D721Med (cell line): ENCODE measurements around the gene CYP4F8.
"Not testable (repeated sequence)": the region's sequence is repeated elsewhere in the genome, so short reads cannot be mapped to it uniquely, and the experiment has no call there.

Source experiments
- DNase-seq: peaks from one replicate; pipeline ENCODE4 v3.0.0; 2011; ENCODE audit warnings: low spot score; ENCODE audit not compliant: insufficient read length
- FAIRE-seq: peaks from 2 replicates; lab custom pipeline; 2011; peaks lifted over from hg19 to GRCh38; lab: Jason Lieb, UNC
- TF ChIP-seq, protein P1 (sequence below): IDR thresholded peaks from 2 replicates; pipeline ENCODE4 v1.5.1; 2012; ENCODE audit warnings: mild to moderate bottlenecking, control low read depth; ENCODE audit not compliant: insufficient read depth; ENCODE audit errors: missing control alignments

CYP4F8 gene

GRCh38 chr19:15672580-15673175 lies 57.7 kb downstream of the CYP4F8 start, which contains the start of gene CYP4F12:
Gene CYP4F12 (plus strand): TSS chr19:15673087. CDS start chr19:15673530, 443 bp downstream.
- no peak for FAIRE-seq
- TF ChIP-seq, protein P1, sequence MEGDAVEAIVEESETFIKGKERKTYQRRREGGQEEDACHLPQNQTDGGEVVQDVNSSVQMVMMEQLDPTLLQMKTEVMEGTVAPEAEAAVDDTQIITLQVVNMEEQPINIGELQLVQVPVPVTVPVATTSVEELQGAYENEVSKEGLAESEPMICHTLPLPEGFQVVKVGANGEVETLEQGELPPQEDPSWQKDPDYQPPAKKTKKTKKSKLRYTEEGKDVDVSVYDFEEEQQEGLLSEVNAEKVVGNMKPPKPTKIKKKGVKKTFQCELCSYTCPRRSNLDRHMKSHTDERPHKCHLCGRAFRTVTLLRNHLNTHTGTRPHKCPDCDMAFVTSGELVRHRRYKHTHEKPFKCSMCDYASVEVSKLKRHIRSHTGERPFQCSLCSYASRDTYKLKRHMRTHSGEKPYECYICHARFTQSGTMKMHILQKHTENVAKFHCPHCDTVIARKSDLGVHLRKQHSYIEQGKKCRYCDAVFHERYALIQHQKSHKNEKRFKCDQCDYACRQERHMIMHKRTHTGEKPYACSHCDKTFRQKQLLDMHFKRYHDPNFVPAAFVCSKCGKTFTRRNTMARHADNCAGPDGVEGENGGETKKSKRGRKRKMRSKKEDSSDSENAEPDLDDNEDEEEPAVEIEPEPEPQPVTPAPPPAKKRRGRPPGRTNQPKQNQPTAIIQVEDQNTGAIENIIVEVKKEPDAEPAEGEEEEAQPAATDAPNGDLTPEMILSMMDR: no peak
- no peak for DNase-seq

GRCh38 chr19:15673176-15673654 lies 58.2 kb downstream of the CYP4F8 start:
- DNase-seq (no peak), FAIRE-seq (no peak)
- TF ChIP-seq, protein P1: no peak

GRCh38 chr19:15675560-15675959 lies 60.5 kb downstream of the CYP4F8 start:
- no peak for FAIRE-seq

GRCh38 chr19:15679089-15679488 lies 64.1 kb downstream of the CYP4F8 start:
- FAIRE-seq: no peak
- DNase-seq: no peak
- TF ChIP-seq, protein P1: no peak

More at GRCh38 chr19:15675560-15675959, 60.5 kb downstream of the CYP4F8 start:
- DNase-seq: no peak
- TF ChIP-seq, protein P1: no peak

- DNase-seq, FAIRE-seq: not testable (repeated sequence)
These were observed 64.8 kb downstream of the CYP4F8 start for GRCh38 chr19:15679865-15680264.
